HEK293 (cell line): Measurements from ENCODE around the gene TXLNA.

Experiments
- CTCF ChIP-seq: fragments of 450-650 bp; formaldehyde crosslinking; IDR thresholded peaks from 2 replicates; pipeline ENCODE4 v1.5.1; 2016; ENCODE audit warnings: missing biosample characterization, missing genetic modification characterization
- HOXC10 ChIP-seq: sonication (generic); formaldehyde crosslinking; IDR thresholded peaks from 2 replicates; pipeline ENCODE4 v1.8.1; 2023; ENCODE audit warnings: mild to moderate bottlenecking, missing genetic modification reagents
- MYNN ChIP-seq: fragments of 450-650 bp; formaldehyde crosslinking; IDR thresholded peaks from 2 replicates; pipeline ENCODE4 v1.5.1; 2016; ENCODE audit warnings: missing biosample characterization, missing genetic modification characterization, borderline replicate concordance
- TCF7L2 ChIP-seq: IDR thresholded peaks from 2 replicates; pipeline ENCODE4 v1.6.1; 2011; ENCODE audit warnings: low read depth, mild to moderate bottlenecking, inconsistent platforms, low read length, moderate library complexity, borderline replicate concordance
- YY1 ChIP-seq: fragments of 450-650 bp; formaldehyde crosslinking; IDR thresholded peaks from 2 replicates; pipeline ENCODE4 v1.5.1; 2018; ENCODE audit warnings: missing biosample characterization, missing genetic modification characterization
- ZBTB21 ChIP-seq: fragments of 450-650 bp; formaldehyde crosslinking; IDR thresholded peaks from 2 replicates; pipeline ENCODE4 v1.5.1; 2017; ENCODE audit warnings: missing biosample characterization, missing genetic modification characterization
- ZNF211 ChIP-seq: fragments of 450-650 bp; formaldehyde crosslinking; IDR thresholded peaks from 2 replicates; pipeline ENCODE4 v1.5.1; 2016; ENCODE audit warnings: low read depth, missing biosample characterization, missing genetic modification characterization
- ZNF530 ChIP-seq: fragments of 450-650 bp; formaldehyde crosslinking; IDR thresholded peaks from 2 replicates; pipeline ENCODE4 v1.5.1; 2016; ENCODE audit warnings: low read depth, missing biosample characterization, missing genetic modification characterization
- ZNF561 ChIP-seq: fragments of 450-650 bp; IDR thresholded peaks from 2 replicates; pipeline ENCODE4 v1.5.1; 2018; ENCODE audit warnings: missing biosample characterization, missing genetic modification characterization, borderline replicate concordance
- TF ChIP-seq, protein P1 (sequence below): fragments of 450-650 bp; formaldehyde crosslinking; IDR thresholded peaks from 2 replicates; pipeline ENCODE4 v1.5.1; 2016; ENCODE audit warnings: missing biosample characterization, missing genetic modification characterization
- TF ChIP-seq, protein P2 (sequence below): fragments of 450-650 bp; formaldehyde crosslinking; IDR thresholded peaks from 2 replicates; pipeline ENCODE4 v1.5.1; 2016; ENCODE audit warnings: missing biosample characterization, missing genetic modification characterization, low read depth
- TF ChIP-seq, protein P3 (sequence below): fragments of 450-650 bp; formaldehyde crosslinking; IDR thresholded peaks from 2 replicates; pipeline ENCODE4 v1.5.1; 2016; ENCODE audit warnings: missing biosample characterization, missing genetic modification characterization
- TF ChIP-seq, protein P4 (sequence below): fragments of 450-650 bp; formaldehyde crosslinking; IDR thresholded peaks from 2 replicates; pipeline ENCODE4 v1.5.1; 2016; ENCODE audit warnings: missing biosample characterization, missing genetic modification characterization

- no peak for TF ChIP-seq CTCF (tag by site-specific recombination)
- TF ChIP-seq, protein P1, sequence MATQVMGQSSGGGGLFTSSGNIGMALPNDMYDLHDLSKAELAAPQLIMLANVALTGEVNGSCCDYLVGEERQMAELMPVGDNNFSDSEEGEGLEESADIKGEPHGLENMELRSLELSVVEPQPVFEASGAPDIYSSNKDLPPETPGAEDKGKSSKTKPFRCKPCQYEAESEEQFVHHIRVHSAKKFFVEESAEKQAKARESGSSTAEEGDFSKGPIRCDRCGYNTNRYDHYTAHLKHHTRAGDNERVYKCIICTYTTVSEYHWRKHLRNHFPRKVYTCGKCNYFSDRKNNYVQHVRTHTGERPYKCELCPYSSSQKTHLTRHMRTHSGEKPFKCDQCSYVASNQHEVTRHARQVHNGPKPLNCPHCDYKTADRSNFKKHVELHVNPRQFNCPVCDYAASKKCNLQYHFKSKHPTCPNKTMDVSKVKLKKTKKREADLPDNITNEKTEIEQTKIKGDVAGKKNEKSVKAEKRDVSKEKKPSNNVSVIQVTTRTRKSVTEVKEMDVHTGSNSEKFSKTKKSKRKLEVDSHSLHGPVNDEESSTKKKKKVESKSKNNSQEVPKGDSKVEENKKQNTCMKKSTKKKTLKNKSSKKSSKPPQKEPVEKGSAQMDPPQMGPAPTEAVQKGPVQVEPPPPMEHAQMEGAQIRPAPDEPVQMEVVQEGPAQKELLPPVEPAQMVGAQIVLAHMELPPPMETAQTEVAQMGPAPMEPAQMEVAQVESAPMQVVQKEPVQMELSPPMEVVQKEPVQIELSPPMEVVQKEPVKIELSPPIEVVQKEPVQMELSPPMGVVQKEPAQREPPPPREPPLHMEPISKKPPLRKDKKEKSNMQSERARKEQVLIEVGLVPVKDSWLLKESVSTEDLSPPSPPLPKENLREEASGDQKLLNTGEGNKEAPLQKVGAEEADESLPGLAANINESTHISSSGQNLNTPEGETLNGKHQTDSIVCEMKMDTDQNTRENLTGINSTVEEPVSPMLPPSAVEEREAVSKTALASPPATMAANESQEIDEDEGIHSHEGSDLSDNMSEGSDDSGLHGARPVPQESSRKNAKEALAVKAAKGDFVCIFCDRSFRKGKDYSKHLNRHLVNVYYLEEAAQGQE (tag by site-specific recombination) = no peak
- no peak for TF ChIP-seq ZBTB21 (tag by site-specific recombination)
- no peak for TF ChIP-seq ZNF530
- TF ChIP-seq, protein P2, sequence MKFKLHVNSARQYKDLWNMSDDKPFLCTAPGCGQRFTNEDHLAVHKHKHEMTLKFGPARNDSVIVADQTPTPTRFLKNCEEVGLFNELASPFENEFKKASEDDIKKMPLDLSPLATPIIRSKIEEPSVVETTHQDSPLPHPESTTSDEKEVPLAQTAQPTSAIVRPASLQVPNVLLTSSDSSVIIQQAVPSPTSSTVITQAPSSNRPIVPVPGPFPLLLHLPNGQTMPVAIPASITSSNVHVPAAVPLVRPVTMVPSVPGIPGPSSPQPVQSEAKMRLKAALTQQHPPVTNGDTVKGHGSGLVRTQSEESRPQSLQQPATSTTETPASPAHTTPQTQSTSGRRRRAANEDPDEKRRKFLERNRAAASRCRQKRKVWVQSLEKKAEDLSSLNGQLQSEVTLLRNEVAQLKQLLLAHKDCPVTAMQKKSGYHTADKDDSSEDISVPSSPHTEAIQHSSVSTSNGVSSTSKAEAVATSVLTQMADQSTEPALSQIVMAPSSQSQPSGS = no peak
- no peak for TF ChIP-seq ZNF211 (tag by site-specific recombination)
- TF ChIP-seq YY1 (tag by site-specific recombination) = no peak
- no peak for TF ChIP-seq TCF7L2
- TF ChIP-seq ZNF561 (tag by site-specific recombination) = no peak
- TF ChIP-seq, protein P3, sequence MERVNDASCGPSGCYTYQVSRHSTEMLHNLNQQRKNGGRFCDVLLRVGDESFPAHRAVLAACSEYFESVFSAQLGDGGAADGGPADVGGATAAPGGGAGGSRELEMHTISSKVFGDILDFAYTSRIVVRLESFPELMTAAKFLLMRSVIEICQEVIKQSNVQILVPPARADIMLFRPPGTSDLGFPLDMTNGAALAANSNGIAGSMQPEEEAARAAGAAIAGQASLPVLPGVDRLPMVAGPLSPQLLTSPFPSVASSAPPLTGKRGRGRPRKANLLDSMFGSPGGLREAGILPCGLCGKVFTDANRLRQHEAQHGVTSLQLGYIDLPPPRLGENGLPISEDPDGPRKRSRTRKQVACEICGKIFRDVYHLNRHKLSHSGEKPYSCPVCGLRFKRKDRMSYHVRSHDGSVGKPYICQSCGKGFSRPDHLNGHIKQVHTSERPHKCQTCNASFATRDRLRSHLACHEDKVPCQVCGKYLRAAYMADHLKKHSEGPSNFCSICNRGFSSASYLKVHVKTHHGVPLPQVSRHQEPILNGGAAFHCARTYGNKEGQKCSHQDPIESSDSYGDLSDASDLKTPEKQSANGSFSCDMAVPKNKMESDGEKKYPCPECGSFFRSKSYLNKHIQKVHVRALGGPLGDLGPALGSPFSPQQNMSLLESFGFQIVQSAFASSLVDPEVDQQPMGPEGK (tag by site-specific recombination) = no peak
- TF ChIP-seq, protein P4, sequence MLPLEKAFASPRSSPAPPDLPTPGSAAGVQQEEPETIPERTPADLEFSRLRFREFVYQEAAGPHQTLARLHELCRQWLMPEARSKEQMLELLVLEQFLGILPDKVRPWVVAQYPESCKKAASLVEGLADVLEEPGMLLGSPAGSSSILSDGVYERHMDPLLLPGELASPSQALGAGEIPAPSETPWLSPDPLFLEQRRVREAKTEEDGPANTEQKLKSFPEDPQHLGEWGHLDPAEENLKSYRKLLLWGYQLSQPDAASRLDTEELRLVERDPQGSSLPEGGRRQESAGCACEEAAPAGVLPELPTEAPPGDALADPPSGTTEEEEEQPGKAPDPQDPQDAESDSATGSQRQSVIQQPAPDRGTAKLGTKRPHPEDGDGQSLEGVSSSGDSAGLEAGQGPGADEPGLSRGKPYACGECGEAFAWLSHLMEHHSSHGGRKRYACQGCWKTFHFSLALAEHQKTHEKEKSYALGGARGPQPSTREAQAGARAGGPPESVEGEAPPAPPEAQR (tag by site-specific recombination) = no peak
- TF ChIP-seq HOXC10 (CRISPR knock-in tag) = no peak
- no peak for TF ChIP-seq MYNN
These were observed 20.3 kb upstream of the TXLNA start for GRCh38 chr1:32159189-32159588.
